Measurements from ENCODE around the gene TSPAN11.

The TSPAN11 gene

DNA sequence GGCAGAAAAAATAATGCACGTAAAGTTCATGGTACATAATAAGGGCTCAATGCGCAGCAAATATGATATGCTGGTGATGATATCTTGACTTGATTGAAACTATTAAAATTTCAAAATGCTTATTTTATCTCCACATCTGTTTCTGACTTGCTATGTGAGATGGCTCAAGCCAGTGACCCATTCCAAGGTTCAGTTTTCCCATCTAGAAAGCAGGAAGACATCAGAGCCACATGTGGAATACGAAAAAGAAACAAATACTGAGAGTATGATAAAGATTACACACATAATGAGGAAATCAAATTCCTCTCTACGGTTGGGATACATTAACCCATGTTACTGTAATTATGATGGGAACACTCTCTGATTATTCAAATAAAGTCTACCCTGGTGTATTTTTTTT, 24.0 kb upstream of the TSPAN11 start:
- no peak overlapping the region for H3K27ac ChIP-seq
- TF ChIP-seq ZFX (IDR thresholded peaks at IDR 0.05; ENCODE audit: borderline replicate concordance), result no peak
- TF ChIP-seq, protein P1, sequence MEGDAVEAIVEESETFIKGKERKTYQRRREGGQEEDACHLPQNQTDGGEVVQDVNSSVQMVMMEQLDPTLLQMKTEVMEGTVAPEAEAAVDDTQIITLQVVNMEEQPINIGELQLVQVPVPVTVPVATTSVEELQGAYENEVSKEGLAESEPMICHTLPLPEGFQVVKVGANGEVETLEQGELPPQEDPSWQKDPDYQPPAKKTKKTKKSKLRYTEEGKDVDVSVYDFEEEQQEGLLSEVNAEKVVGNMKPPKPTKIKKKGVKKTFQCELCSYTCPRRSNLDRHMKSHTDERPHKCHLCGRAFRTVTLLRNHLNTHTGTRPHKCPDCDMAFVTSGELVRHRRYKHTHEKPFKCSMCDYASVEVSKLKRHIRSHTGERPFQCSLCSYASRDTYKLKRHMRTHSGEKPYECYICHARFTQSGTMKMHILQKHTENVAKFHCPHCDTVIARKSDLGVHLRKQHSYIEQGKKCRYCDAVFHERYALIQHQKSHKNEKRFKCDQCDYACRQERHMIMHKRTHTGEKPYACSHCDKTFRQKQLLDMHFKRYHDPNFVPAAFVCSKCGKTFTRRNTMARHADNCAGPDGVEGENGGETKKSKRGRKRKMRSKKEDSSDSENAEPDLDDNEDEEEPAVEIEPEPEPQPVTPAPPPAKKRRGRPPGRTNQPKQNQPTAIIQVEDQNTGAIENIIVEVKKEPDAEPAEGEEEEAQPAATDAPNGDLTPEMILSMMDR (IDR thresholded peaks at IDR 0.05), result no peak

- TF ChIP-seq, protein P1 (IDR thresholded peaks at IDR 0.05), result no peak
- no peak for TF ChIP-seq ZFX (IDR thresholded peaks at IDR 0.05; ENCODE audit: borderline replicate concordance)
- no peak overlapping the region for H3K27ac ChIP-seq
Measured at GRCh38 chr12:30905463-30906009, 21.0 kb upstream of the TSPAN11 start.

GRCh38 chr12:30908076-30908721, 18.3 kb upstream of the TSPAN11 start:
- TF ChIP-seq, protein P1 (IDR thresholded peaks at IDR 0.05), result no peak
- TF ChIP-seq ZFX (IDR thresholded peaks at IDR 0.05; ENCODE audit: borderline replicate concordance), result no peak
- no peak overlapping the region for H3K27ac ChIP-seq

DNA sequence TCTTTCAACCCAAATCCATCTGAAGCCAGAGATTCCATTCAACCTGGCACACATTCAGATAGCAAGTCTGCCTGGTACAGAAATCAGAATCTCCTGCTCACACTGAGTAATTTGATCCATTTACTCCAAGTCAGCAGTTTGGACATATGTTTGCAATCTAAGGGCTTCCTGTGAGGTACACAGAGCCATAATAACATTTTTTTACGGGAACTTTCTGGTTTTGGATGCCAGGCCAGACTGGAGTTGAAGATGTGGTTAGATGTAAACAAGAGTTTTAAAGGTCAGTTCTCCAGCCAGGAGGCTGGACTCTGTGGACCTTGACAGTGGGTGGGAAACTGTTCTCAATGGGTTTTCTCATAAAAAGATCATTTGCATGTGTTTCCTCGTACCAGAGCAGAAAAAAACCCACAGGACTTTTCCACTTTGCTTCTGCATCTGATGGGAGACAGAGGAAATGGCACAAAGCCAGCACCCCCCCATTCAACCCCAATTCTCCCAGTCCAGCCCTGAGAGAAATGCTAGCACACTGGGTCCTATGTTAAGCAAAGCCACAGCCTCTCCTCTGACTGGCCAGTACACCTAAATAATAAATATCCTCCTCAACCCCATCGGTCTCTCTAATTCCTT, 17.7 kb upstream of the TSPAN11 start:
- no peak overlapping the region for H3K27ac ChIP-seq
- TF ChIP-seq, protein P1 (IDR thresholded peaks at IDR 0.05), result no peak
- no peak for TF ChIP-seq ZFX (IDR thresholded peaks at IDR 0.05; ENCODE audit: borderline replicate concordance)

- TF ChIP-seq, protein P1 (IDR thresholded peaks at IDR 0.05), result no peak
- TF ChIP-seq ZFX (IDR thresholded peaks at IDR 0.05; ENCODE audit: borderline replicate concordance), result no peak
- no peak overlapping the region for H3K27ac ChIP-seq
Measured at GRCh38 chr12:30909349-30910037, 17.1 kb upstream of the TSPAN11 start.

- no peak for TF ChIP-seq ZFX (IDR thresholded peaks at IDR 0.05; ENCODE audit: borderline replicate concordance)
- TF ChIP-seq, protein P1 (IDR thresholded peaks at IDR 0.05), result no peak
- no peak overlapping the region for H3K27ac ChIP-seq
Measured at GRCh38 chr12:30910038-30910350, 16.6 kb upstream of the TSPAN11 start.

DNA sequence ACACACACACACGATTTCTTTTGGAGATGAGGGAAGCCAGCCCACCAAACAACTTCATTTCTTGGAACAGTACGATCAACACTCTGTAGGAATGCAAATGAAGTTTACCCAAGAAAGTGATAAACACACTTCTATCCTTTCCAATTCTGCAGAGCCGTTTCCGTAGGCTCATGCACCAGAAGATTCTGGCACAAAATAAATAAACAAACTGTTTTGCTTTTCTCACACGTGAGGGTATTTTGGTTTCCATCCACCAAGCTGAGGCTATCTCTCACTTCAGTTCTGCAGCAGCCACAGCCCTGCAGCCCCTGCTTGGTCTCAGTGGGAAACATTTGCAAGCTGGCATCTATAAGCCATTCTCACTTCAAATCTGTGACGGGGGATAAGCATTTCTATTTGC, 15.3 kb upstream of the TSPAN11 start:
- TF ChIP-seq ZFX (IDR thresholded peaks at IDR 0.05; ENCODE audit: borderline replicate concordance), result no peak
- TF ChIP-seq, protein P1 (IDR thresholded peaks at IDR 0.05), result no peak
- H3K27ac ChIP-seq, result no peak overlapping the region

Measured in 22Rv1 (cell line).